PC-3 (cell line): Measurements from ENCODE around the gene MPI. TPM values are rescaled to one million over a fixed set of nuclear protein-coding genes. Genes with fewer than 3 reads are reported as not detected.
A peak's percentile ranks its signal among the peaks of the same experiment; 100 is the strongest.

Experiments
- ATAC-seq: fragments of 200-7000 bp; cut with Tn5 transposase; 2 replicates; pipeline ENCODE4 v1.9.1; 2020; ENCODE audit warnings: mild to moderate bottlenecking, moderate library complexity
- BruUV-seq: library from RNA; stranded (reverse); fragments of 400-500 nt; replicated peaks from 2 replicates; lab custom pipeline; 2021; lab: Mats Ljungman, UMichigan
- CTCF ChIA-PET: fragments of 300-600 bp; sonication (Branson Sonifier 250); formaldehyde crosslinking; loops from one replicate; lab custom pipeline; 2022; ENCODE audit warnings: antibody characterized with exemption; lab: Charles Lee
- POLR2A ChIA-PET: fragments of 300-600 bp; sonication (Branson Sonifier 250); formaldehyde crosslinking; loops from one replicate; lab custom pipeline; 2022; ENCODE audit warnings: antibody characterized with exemption; ENCODE audit not compliant: unreplicated experiment; lab: Charles Lee
- DNase-seq: peaks from one replicate; pipeline ENCODE4 v3.0.0-alpha.2; 2015
- H2AFZ ChIP-seq: fragments of 300-600 bp; sonication (generic); 2 replicates; pipeline ENCODE4 v1.6.0; 2016; ENCODE audit warnings: antibody characterized with exemption, low read length
- H3F3A ChIP-seq: fragments of 300-600 bp; sonication (generic); one replicate; pipeline ENCODE4 v1.6.0; 2017; ENCODE audit warnings: antibody characterized with exemption, low read length, control low read depth, mild to moderate bottlenecking; ENCODE audit not compliant: unreplicated experiment
- H3K27ac ChIP-seq: fragments of 300-600 bp; sonication (generic); 2 replicates; pipeline ENCODE4 v1.5.1; 2016; ENCODE audit warnings: mild to moderate bottlenecking, low read length
- H3K27me3 ChIP-seq: fragments of 300-600 bp; sonication (generic); 2 replicates; pipeline ENCODE4 v1.6.1; 2016; ENCODE audit warnings: low read length, mixed read lengths
- H3K36me3 ChIP-seq: fragments of 300-600 bp; sonication (generic); 2 replicates; pipeline ENCODE4 v1.6.1; 2016; ENCODE audit warnings: low read depth, mixed run types, low read length, mixed read lengths
- H3K4me1 ChIP-seq: fragments of 300-600 bp; sonication (generic); 2 replicates; pipeline ENCODE4 v1.5.1; 2016; ENCODE audit warnings: low read length; ENCODE audit not compliant: insufficient read depth
- H3K4me2 ChIP-seq: fragments of 300-600 bp; sonication (generic); 2 replicates; pipeline ENCODE4 v1.6.0; 2016; ENCODE audit warnings: low read length
- H3K4me3 ChIP-seq: fragments of 300-600 bp; sonication (generic); 2 replicates; pipeline ENCODE4 v1.5.1; 2016; ENCODE audit warnings: mild to moderate bottlenecking, low read length, mixed read lengths
- H3K79me2 ChIP-seq: fragments of 300-600 bp; sonication (generic); 2 replicates; pipeline ENCODE4 v1.6.1; 2017; ENCODE audit warnings: low read length, mixed read lengths
- H3K9ac ChIP-seq: fragments of 300-600 bp; sonication (generic); 2 replicates; pipeline ENCODE4 v1.6.0; 2016; ENCODE audit warnings: mild to moderate bottlenecking, low read length
- H3K9me2 ChIP-seq: fragments of 300-600 bp; sonication (generic); replicated peaks from 2 replicates; pipeline ENCODE4 v1.6.1; 2016; ENCODE audit warnings: mixed run types, low read length, mixed read lengths
- H3K9me3 ChIP-seq: fragments of 300-600 bp; sonication (generic); 2 replicates; pipeline ENCODE4 v1.6.1; 2016; ENCODE audit warnings: low read length, mixed read lengths
- H4K20me1 ChIP-seq: fragments of 300-600 bp; sonication (generic); 2 replicates; pipeline ENCODE4 v1.6.1; 2016; ENCODE audit warnings: low read length, mixed read lengths
- EZH2 ChIP-seq: fragments of 300-600 bp; sonication (generic); IDR thresholded peaks from one replicate; pipeline ENCODE4 v1.6.1; 2017; ENCODE audit warnings: antibody characterized with exemption, mild to moderate bottlenecking, low read length; ENCODE audit not compliant: unreplicated experiment
- EZH2phosphoT487 ChIP-seq: fragments of 300-600 bp; sonication (generic); IDR thresholded peaks from 2 replicates; pipeline ENCODE4 v1.6.1; 2018; ENCODE audit warnings: mild to moderate bottlenecking, antibody characterized with exemption, low read length, borderline replicate concordance
- intact Hi-C: fragments of 100-400 bp; cut with micrococcal nuclease; formaldehyde crosslinking; loops from 2 replicates; pipeline ENCODE4 v1.9.0; 2023
- total RNA-seq: library from RNA; depleted of rRNA; stranded (reverse); fragments of >200 nt; gene quantifications from 2 replicates; pipeline ENCODE4 v1.2.3, GENCODE V29; 2014
- TF ChIP-seq, protein P1 (sequence below): fragments of 300-600 bp; sonication (generic); conservative IDR thresholded peaks from 2 replicates; pipeline ENCODE4 v1.5.1; 2017; ENCODE audit warnings: antibody characterized with exemption, low read depth, mild to moderate bottlenecking, low read length

MPI gene
- total RNA-seq, 1 experiment from 2014 or later, result 35.2 TPM

DNA sequence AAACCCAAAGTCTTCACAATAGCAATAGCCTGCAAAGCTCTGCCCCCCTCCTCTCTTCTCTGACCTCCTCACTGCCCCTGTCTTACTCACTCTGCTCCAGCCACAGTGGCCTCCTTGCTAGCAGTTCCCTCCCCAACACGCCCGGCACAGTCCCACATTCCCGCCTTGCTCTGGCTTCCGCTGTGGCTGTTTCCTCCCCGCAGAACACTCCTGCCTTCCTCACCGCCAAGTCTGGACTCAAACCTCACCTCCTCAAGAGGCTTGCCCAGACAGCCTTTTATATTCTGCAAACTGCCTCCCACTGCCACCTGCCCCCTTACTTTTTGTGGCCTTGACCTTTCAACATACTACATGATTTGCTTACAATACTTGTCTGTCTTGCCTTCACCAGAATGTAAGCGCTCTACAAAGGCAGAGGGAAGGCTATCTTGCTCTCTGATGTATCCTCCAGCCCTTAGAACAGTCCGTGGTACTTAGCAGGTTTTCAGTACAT, 406 bp upstream of the MPI start:
- no peak for DNase-seq
- H3K4me1 ChIP-seq, result peaks cover 43% of the 10 kb centered on the region
- H3K36me3 ChIP-seq, result peaks cover 12% of the 10 kb centered on the region; the same call in 1 of the 2 replicates
- TF ChIP-seq EZH2phosphoT487 (no peak), EZH2 (no peak)
- TF ChIP-seq, protein P1, sequence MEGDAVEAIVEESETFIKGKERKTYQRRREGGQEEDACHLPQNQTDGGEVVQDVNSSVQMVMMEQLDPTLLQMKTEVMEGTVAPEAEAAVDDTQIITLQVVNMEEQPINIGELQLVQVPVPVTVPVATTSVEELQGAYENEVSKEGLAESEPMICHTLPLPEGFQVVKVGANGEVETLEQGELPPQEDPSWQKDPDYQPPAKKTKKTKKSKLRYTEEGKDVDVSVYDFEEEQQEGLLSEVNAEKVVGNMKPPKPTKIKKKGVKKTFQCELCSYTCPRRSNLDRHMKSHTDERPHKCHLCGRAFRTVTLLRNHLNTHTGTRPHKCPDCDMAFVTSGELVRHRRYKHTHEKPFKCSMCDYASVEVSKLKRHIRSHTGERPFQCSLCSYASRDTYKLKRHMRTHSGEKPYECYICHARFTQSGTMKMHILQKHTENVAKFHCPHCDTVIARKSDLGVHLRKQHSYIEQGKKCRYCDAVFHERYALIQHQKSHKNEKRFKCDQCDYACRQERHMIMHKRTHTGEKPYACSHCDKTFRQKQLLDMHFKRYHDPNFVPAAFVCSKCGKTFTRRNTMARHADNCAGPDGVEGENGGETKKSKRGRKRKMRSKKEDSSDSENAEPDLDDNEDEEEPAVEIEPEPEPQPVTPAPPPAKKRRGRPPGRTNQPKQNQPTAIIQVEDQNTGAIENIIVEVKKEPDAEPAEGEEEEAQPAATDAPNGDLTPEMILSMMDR, result no peak
- H3K9ac ChIP-seq, result peak overlapping the region; percentile 89; the same call in 1 of the 2 replicates
- H2AFZ ChIP-seq, result peak overlapping the region; percentile 87
- no peaks in the 10 kb centered on the region for H3K9me2 ChIP-seq
- BruUV-seq, result no TSS peak
- ChIA-PET CTCF (no interaction called here), POLR2A (no interaction called here)
- H4K20me1 ChIP-seq, result no peaks in the 10 kb centered on the region
- H3K79me2 ChIP-seq, result peaks cover 16% of the 10 kb centered on the region
- H3K27ac ChIP-seq, result no peak overlapping the region
- H3K4me3 ChIP-seq, result peak overlapping the region; percentile 90
- ATAC-seq, result peak; percentile 12
- H3K4me2 ChIP-seq, result peak overlapping the region; percentile 96
- H3K9me3 ChIP-seq, result no peaks in the 10 kb centered on the region
- H3F3A ChIP-seq, result no peaks in the 10 kb centered on the region
- H3K27me3 ChIP-seq, result no peaks in the 10 kb centered on the region
- intact Hi-C loops, result no loop called here

DNA sequence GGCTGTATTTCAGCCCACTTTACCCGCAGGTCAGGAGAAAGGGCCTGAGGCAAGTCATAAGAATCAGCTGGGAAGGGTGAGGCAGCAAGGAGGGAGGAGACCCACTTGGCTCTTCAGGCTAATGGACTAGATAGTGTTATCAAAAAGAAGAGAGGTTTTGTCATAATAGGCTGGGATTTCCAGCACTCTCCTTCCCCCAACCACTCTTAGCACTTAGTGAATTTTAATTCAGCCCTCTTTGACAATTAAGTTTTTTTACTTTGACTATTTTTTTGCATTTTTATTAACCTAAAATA, 771 bp downstream of the MPI start:
- peak overlapping the region; percentile 87; the same call in 1 of the 2 replicates for H2AFZ ChIP-seq
- H3K36me3 ChIP-seq, result peaks cover 12% of the 10 kb centered on the region; the same call in 1 of the 2 replicates
- TF ChIP-seq EZH2, result no peak
- no peak for TF ChIP-seq EZH2phosphoT487
- TF ChIP-seq, protein P1, result no peak
- peaks cover 16% of the 10 kb centered on the region for H3K79me2 ChIP-seq
- no peak overlapping the region for H3K27ac ChIP-seq
- peaks cover 35% of the 10 kb centered on the region for H3K4me1 ChIP-seq
- no peak; the same call in 1 of the 2 replicates for ATAC-seq
- H3F3A ChIP-seq, result no peaks in the 10 kb centered on the region
- H3K4me2 ChIP-seq, result peak overlapping the region; percentile 96
- CTCF ChIA-PET, result interaction anchor here (0.6 kb wide), 1 partner anchor 12 kb away, joined by 7 read pairs; no protein-coding TSS in a partner anchor
- no TSS peak for BruUV-seq
- H3K9me3 ChIP-seq, result no peaks in the 10 kb centered on the region
- no peak for DNase-seq
- peak overlapping the region; percentile 90 for H3K4me3 ChIP-seq
- POLR2A ChIA-PET, result no interaction called here
- H4K20me1 ChIP-seq, result no peaks in the 10 kb centered on the region
- H3K9me2 ChIP-seq, result no peaks in the 10 kb centered on the region
- H3K9ac ChIP-seq, result peak overlapping the region; percentile 89
- intact Hi-C loops, result no loop called here
- H3K27me3 ChIP-seq, result no peaks in the 10 kb centered on the region

DNA sequence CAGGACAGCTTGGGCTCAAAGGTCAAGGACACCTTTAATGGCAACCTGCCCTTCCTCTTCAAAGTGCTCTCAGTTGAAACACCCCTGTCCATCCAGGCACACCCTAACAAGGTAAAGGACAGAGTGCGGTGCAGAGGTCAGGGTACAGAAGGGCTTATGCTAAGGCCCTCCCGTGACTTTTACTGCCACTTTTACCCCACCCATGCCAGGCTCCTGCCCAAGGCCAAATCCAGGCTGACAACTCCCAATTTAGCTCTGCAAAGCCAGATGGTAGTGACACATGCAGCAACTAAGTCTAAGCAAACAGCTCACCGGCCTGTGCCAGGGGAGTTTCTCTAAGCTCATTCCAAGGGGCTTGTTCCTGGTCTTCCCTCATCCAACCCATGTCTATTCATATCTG, 1.6 kb downstream of the MPI start:
- Histone ChIP-seq H2AFZ (no peak overlapping the region), H3K79me2 (peaks cover 16% of the 10 kb centered on the region), H4K20me1 (no peaks in the 10 kb centered on the region), H3K4me3 (no peak overlapping the region), H3K9me2 (no peaks in the 10 kb centered on the region), H3K4me1 (peaks cover 35% of the 10 kb centered on the region), H3K4me2 (peak overlapping the region; percentile 96; the same call in 1 of the 2 replicates), H3K9ac (no peak overlapping the region), H3K27ac (no peak overlapping the region), H3K9me3 (no peaks in the 10 kb centered on the region), H3K27me3 (no peaks in the 10 kb centered on the region), H3K36me3 (peaks cover 12% of the 10 kb centered on the region; the same call in 1 of the 2 replicates), H3F3A (no peaks in the 10 kb centered on the region)
- BruUV-seq, result no TSS peak
- ChIA-PET POLR2A (no interaction called here), CTCF (interaction anchor here (0.9 kb wide), 1 partner anchor 10 kb away, joined by 3 read pairs; no protein-coding TSS in a partner anchor)
- TF ChIP-seq EZH2phosphoT487, result no peak
- TF ChIP-seq, protein P1, result no peak
- TF ChIP-seq EZH2, result no peak
- peak; percentile 25 for DNase-seq
- intact Hi-C loops, result no loop called here
- no peak for ATAC-seq
